H1 (cell line): ENCODE data around the gene PPM1K. TPM values are rescaled to one million over a fixed set of nuclear protein-coding genes. Genes with fewer than 3 reads are reported as not detected.

Experiments used
- CTCF ChIA-PET: fragments of 300-600 bp; sonication (Branson Sonifier 250); formaldehyde crosslinking; loops from one replicate; lab custom pipeline; 2021; ENCODE audit not compliant: partially characterized antibody; lab: Charles Lee
- POLR2A ChIA-PET: fragments of 300-600 bp; sonication (Branson Sonifier 250); formaldehyde crosslinking; loops from one replicate; lab custom pipeline; 2021; ENCODE audit warnings: inconsistent platforms; ENCODE audit not compliant: partially characterized antibody; lab: Charles Lee
- DNase-seq, 2 experiments: peaks; one replicate each; pipeline versions ENCODE4 v3.0.0 to v3.0.0-alpha.2; 2010 to 2022; ENCODE audit warnings: low spot score in 2 of 2, low read depth in 1 of 2, mixed read lengths in 1 of 2
- FAIRE-seq: peaks from 2 replicates; lab custom pipeline; 2011; peaks lifted over from hg19 to GRCh38; lab: Jason Lieb, UNC
- H2AFZ ChIP-seq: 2 replicates; pipeline ENCODE4 v1.8.1; 2012; ENCODE audit warnings: low read length, inconsistent platforms
- H2AK5ac ChIP-seq: 2 replicates; pipeline ENCODE4 v1.6.1; 2013; ENCODE audit warnings: low read depth, low read length
- H2BK120ac ChIP-seq: replicated peaks from 2 replicates; pipeline ENCODE3; 2013; ENCODE audit warnings: low read depth, low read length, inconsistent platforms
- H2BK12ac ChIP-seq: 2 replicates; pipeline ENCODE4 v1.6.1; 2013; ENCODE audit warnings: low read depth, low read length
- H2BK15ac ChIP-seq: 2 replicates; pipeline ENCODE4 v1.6.1; 2013; ENCODE audit warnings: low read length
- H2BK20ac ChIP-seq: 2 replicates; pipeline ENCODE4 v1.6.1; 2013; ENCODE audit warnings: low read length
- H2BK5ac ChIP-seq: 2 replicates; pipeline ENCODE4 v1.6.1; 2013; ENCODE audit warnings: low read depth, low read length
- H3K14ac ChIP-seq: 2 replicates; pipeline ENCODE4 v1.6.1; 2013; ENCODE audit warnings: inconsistent platforms; ENCODE audit not compliant: insufficient read length
- H3K18ac ChIP-seq: 2 replicates; pipeline ENCODE4 v1.6.1; 2013; ENCODE audit warnings: low read length; ENCODE audit errors: extremely low read depth
- H3K23ac ChIP-seq: 2 replicates; pipeline ENCODE4 v1.6.1; 2013; ENCODE audit warnings: inconsistent platforms; ENCODE audit not compliant: insufficient read length
- H3K23me2 ChIP-seq: 2 replicates; pipeline ENCODE4 v1.6.1; 2013; ENCODE audit warnings: low read depth, low read length
- H3K27ac ChIP-seq: 2 replicates; pipeline ENCODE4 v1.6.1; 2011; ENCODE audit warnings: low read depth, low read length, inconsistent platforms
- H3K27me3 ChIP-seq, 4 experiments: replicated peaks in 1 of 4; 1 replicate in 1 of 4; 2 replicates in 3 of 4; pipeline versions ENCODE4 v1.6.1 to v1.8.1; 2011 to 2013; ENCODE audit warnings: low read length in 3 of 4, mild to moderate bottlenecking in 3 of 4, inconsistent platforms in 2 of 4, mixed read lengths in 2 of 4, moderate library complexity in 1 of 4; ENCODE audit not compliant: control insufficient read depth in 3 of 4, insufficient read depth in 3 of 4; ENCODE audit errors: extremely low read depth in 1 of 4
- H3K36me3 ChIP-seq, 4 experiments: 2 replicates each; pipeline versions ENCODE4 v1.6.1 to v1.8.1; 2011 to 2013; ENCODE audit warnings: mild to moderate bottlenecking in 4 of 4, low read length in 3 of 4, moderate library complexity in 2 of 4, control low read depth in 1 of 4, inconsistent platforms in 1 of 4; ENCODE audit not compliant: insufficient read depth in 4 of 4, control insufficient read depth in 2 of 4
- H3K4ac ChIP-seq: replicated peaks from 2 replicates; pipeline ENCODE3; 2013; ENCODE audit warnings: low read length, low read depth, mixed read lengths, inconsistent platforms; ENCODE audit not compliant: insufficient read length
- H3K4me1 ChIP-seq, 4 experiments: replicated peaks in 1 of 4; 1 replicate in 1 of 4; 2 replicates in 3 of 4; pipeline versions ENCODE4 v1.6.1 to v1.8.1; 2011 to 2013; ENCODE audit warnings: low read length in 3 of 4, inconsistent platforms in 2 of 4, mixed read lengths in 1 of 4; ENCODE audit not compliant: insufficient read depth in 4 of 4, control insufficient read depth in 3 of 4
- H3K4me2 ChIP-seq, 2 experiments: 2 replicates each; pipeline versions ENCODE4 v1.6.1 to v1.8.1; 2011 to 2013; ENCODE audit warnings: low read depth in 2 of 2, low read length in 2 of 2, control low read depth in 1 of 2, inconsistent platforms in 1 of 2, mild to moderate bottlenecking in 1 of 2; ENCODE audit not compliant: insufficient read depth in 1 of 2
- H3K4me3 ChIP-seq, 4 experiments: fragments of 200-600, 300-600 bp in 1 of 4; sonication (generic), shearing (Covaris generic), sonication (Bioruptor Twin) in 1 of 4; 2 replicates each; pipeline versions ENCODE4 v1.5.1 to v1.8.1; 2011 to 2016; ENCODE audit warnings: low read length in 4 of 4, low read depth in 3 of 4, control low read depth in 2 of 4, inconsistent platforms in 2 of 4, mild to moderate bottlenecking in 2 of 4, mixed read lengths in 1 of 4, moderate library complexity in 1 of 4; ENCODE audit not compliant: insufficient read depth in 2 of 4; ENCODE audit errors: extremely low read depth in 1 of 4
- H3K56ac ChIP-seq: replicated peaks from 2 replicates; pipeline ENCODE3; 2013; ENCODE audit warnings: low read depth, mild to moderate bottlenecking, mixed read lengths, low read length, inconsistent platforms; ENCODE audit not compliant: insufficient read length
- H3K79me1 ChIP-seq: 2 replicates; pipeline ENCODE4 v1.6.1; 2013; ENCODE audit warnings: low read depth, low read length, control low read depth
- H3K79me2 ChIP-seq, 2 experiments: 2 replicates each; pipeline versions ENCODE4 v1.6.1 to v1.8.1; 2012 to 2013; ENCODE audit warnings: low read length in 2 of 2, mild to moderate bottlenecking in 2 of 2, inconsistent platforms in 1 of 2; ENCODE audit not compliant: insufficient read depth in 2 of 2, control insufficient read depth in 1 of 2
- H3K9ac ChIP-seq, 4 experiments: replicated peaks in 1 of 4; 1 replicate in 1 of 4; 2 replicates in 3 of 4; pipeline versions ENCODE4 v1.6.1 to v1.8.1; 2011 to 2013; ENCODE audit warnings: low read depth in 3 of 4, low read length in 3 of 4, control low read depth in 2 of 4, mild to moderate bottlenecking in 2 of 4, moderate library complexity in 2 of 4, inconsistent platforms in 1 of 4; ENCODE audit errors: extremely low read depth in 1 of 4
- H3K9me3 ChIP-seq, 2 experiments: 2 replicates each; pipeline versions ENCODE4 v1.6.1 to v1.8.1; 2012 to 2013; ENCODE audit warnings: mild to moderate bottlenecking in 2 of 2, moderate library complexity in 2 of 2, control low read depth in 1 of 2, inconsistent platforms in 1 of 2, low read depth in 1 of 2, low read length in 1 of 2, mixed read lengths in 1 of 2; ENCODE audit not compliant: insufficient read depth in 2 of 2
- H4K20me1 ChIP-seq, 2 experiments: replicated peaks in 1 of 2; 2 replicates each; pipeline versions ENCODE3 to v1.8.1; 2011 to 2013; ENCODE audit warnings: inconsistent platforms in 2 of 2, low read length in 2 of 2, mild to moderate bottlenecking in 1 of 2; ENCODE audit not compliant: insufficient read depth in 2 of 2, control insufficient read depth in 1 of 2
- H4K5ac ChIP-seq: 2 replicates; pipeline ENCODE4 v1.6.1; 2013; ENCODE audit warnings: low read length, low read depth, mixed read lengths, inconsistent platforms; ENCODE audit not compliant: insufficient read length
- H4K8ac ChIP-seq: 2 replicates; pipeline ENCODE4 v1.8.0; 2013; ENCODE audit warnings: mild to moderate bottlenecking, moderate library complexity, low read length, inconsistent platforms; ENCODE audit not compliant: insufficient read depth; ENCODE audit errors: extremely low read depth
- H4K91ac ChIP-seq: replicated peaks from 2 replicates; pipeline ENCODE3; 2013; ENCODE audit warnings: low read length, mixed read lengths, inconsistent platforms; ENCODE audit not compliant: insufficient read length
- BACH1 ChIP-seq: IDR thresholded peaks from 2 replicates; pipeline ENCODE4 v1.6.1; 2012; ENCODE audit warnings: low read length, improper control_type of control experiment
- CBX5 ChIP-seq: fragments of 300-800, 300-1000 bp; sonication (generic); IDR thresholded peaks from 2 replicates; pipeline ENCODE4 v1.7.1; 2016; ENCODE audit warnings: antibody characterized with exemption, low read length, low read depth
- HDAC2 ChIP-seq, 2 experiments: fragments of 300-600 bp in 1 of 2; sonication (generic) in 1 of 2; IDR thresholded peaks; 2 replicates each; pipeline ENCODE4 v1.6.1; 2011 to 2012; ENCODE audit warnings: low read depth in 2 of 2, low read length in 2 of 2, mild to moderate bottlenecking in 2 of 2, moderate library complexity in 2 of 2, borderline replicate concordance in 1 of 2, inconsistent platforms in 1 of 2
- POLR2A ChIP-seq, 2 experiments: IDR thresholded peaks; 1 replicate in 1 of 2; 2 replicates in 1 of 2; pipeline ENCODE4 v1.6.1; 2011; ENCODE audit warnings: low read depth in 2 of 2, low read length in 2 of 2, mild to moderate bottlenecking in 2 of 2; ENCODE audit errors: control extremely low read depth in 1 of 2
- RFX5 ChIP-seq: IDR thresholded peaks from 2 replicates; pipeline ENCODE4 v1.6.1; 2011; ENCODE audit warnings: low read depth, low read length, improper control_type of control experiment, borderline replicate concordance
- SIX5 ChIP-seq: IDR thresholded peaks from 2 replicates; pipeline ENCODE4 v1.6.1; 2011; ENCODE audit warnings: mild to moderate bottlenecking, low read depth, low read length
- WGBS, 2 experiments: shearing (Covaris generic) in 1 of 2; methylation state at CpG; one replicate each; pipeline versions ENCODE4 v1.1.6 to v1.1.7; 2013 to 2015; ENCODE audit warnings: low lambda C conversion rate in 2 of 2, mixed read lengths in 2 of 2, inconsistent platforms in 1 of 2, low coverage in 1 of 2, missing lambda C conversion rate in 1 of 2; ENCODE audit not compliant: insufficient replicate concordance in 2 of 2, insufficient coverage in 1 of 2, insufficient read length in 1 of 2; ENCODE audit errors: extremely low coverage in 1 of 2, missing lambda C conversion rate in 1 of 2; 5-methylcytosine and 5-hydroxymethylcytosine counted together
- polyA plus RNA-seq, 7 experiments: library from polyadenylated mRNA; depleted of rRNA in 3 of 7; stranded (reverse) in 5 of 7; unstranded in 2 of 7; fragments of >200 nt in 5 of 7; fragments of 200-250 nt in 2 of 7; gene quantifications; 1 replicate in 5 of 7; 2 replicates in 1 of 7; 4 replicates in 1 of 7; pipeline versions ENCODE4 v1.2.1 to v1.2.3, GENCODE V29; 2011 to 2013; ENCODE audit warnings: missing spikeins in 2 of 7, mixed read lengths in 2 of 7
- total RNA-seq: library from RNA; stranded (reverse); fragmentation: NEBNext Ultra II Directional; extraction: Animal tissue kit (Norgen Biotek cat#: 25700); gene quantifications from 2 replicates; pipeline ENCODE4 v1.2.1, GENCODE V29; 2021
- TF ChIP-seq, protein P1 (sequence below): IDR thresholded peaks from 2 replicates; pipeline ENCODE4 v1.6.1; 2012; ENCODE audit warnings: inconsistent platforms

Gene PPM1K
- total and polyA plus RNA-seq, 2 of the 8 experiments (the other 6 are each of a cell fraction or from before 2014, with no cell fraction given) = 4.2 to 10.7 TPM

DNA sequence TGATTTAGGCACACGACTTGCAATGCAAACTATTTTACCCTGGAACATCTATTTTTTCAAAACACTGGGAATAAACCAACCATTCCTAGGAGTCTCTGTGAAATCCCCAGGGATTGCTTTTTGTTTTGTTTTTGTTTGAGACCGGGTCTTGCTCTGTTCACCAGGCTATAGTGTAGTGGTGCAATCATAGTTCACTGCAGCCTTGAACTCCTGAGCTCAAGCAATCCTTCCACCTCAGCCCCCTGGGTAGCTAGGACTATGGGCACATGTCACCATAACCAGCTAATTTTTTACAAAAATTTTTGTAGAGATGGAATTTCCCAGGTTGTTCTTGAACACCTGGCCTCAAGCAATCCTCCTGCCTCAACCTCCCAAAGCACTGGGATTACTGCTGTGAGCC is 37.8 kb downstream of the PPM1K start:
- Histone ChIP-seq H2BK12ac (no peak overlapping the region), H3K79me1 (no peaks in the 10 kb centered on the region), H4K91ac (no peak overlapping the region), H2BK20ac (no peak overlapping the region), H3K23ac (no peak overlapping the region), H3K14ac (no peak overlapping the region), H3K36me3 (no peaks in the 10 kb centered on the region), H3K56ac (no peak overlapping the region), H2AK5ac (no peak overlapping the region), H3K9ac (no peak overlapping the region), H3K23me2 (no peaks in the 10 kb centered on the region), H2BK15ac (no peak overlapping the region), H4K8ac (no peak overlapping the region; the same call in 1 of the 2 replicates), H3K27ac (no peak overlapping the region), H4K20me1 (no peaks in the 10 kb centered on the region), H2BK5ac (no peak overlapping the region), H3K4me2 (no peak overlapping the region), H3K9me3 (no peaks in the 10 kb centered on the region; a peak in 1 of 4 replicates), H2AFZ (no peak overlapping the region), H4K5ac (no peak overlapping the region), H3K4ac (no peak overlapping the region), H3K4me3 (no peak overlapping the region), H3K79me2 (no peaks in the 10 kb centered on the region), H3K27me3 (no peaks in the 10 kb centered on the region), H3K18ac (no peak overlapping the region), H3K4me1 (no peaks in the 10 kb centered on the region; a peak in 1 of 7 replicates), H2BK120ac (no peak overlapping the region)
- 74% methylated on average over 2 of the region's 2 CpGs; no CpG with 5 or more reads in 1 of the 2 experiments for WGBS, 2 experiments
- ChIA-PET CTCF (interaction anchor here (0.9 kb wide), 1 partner anchor 68 kb away, joined by 3 read pairs; no protein-coding TSS in a partner anchor), POLR2A (no interaction called here)
- FAIRE-seq (no peak), DNase-seq (peak in 1 of 2 experiments; percentile 16)
- TF ChIP-seq CBX5 = no peak
- no peak for TF ChIP-seq SIX5
- no peak for TF ChIP-seq POLR2A (IDR thresholded peaks at IDR 0.05; ENCODE audit: control extremely low read depth in 1 of 2, low read depth in 2 of 2, low read length in 2 of 2)
- TF ChIP-seq, protein P1, sequence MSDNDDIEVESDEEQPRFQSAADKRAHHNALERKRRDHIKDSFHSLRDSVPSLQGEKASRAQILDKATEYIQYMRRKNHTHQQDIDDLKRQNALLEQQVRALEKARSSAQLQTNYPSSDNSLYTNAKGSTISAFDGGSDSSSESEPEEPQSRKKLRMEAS = no peak
- no peak for TF ChIP-seq HDAC2 (IDR thresholded peaks at IDR 0.05; ENCODE audit: borderline replicate concordance in 1 of 2, low read depth in 2 of 2, low read length in 2 of 2)
- no peak for TF ChIP-seq RFX5
- no peak for TF ChIP-seq BACH1
